HG03457 (cell line): Measurements from ENCODE around the gene ETS1.

Experiments used
- ATAC-seq: cut with Tn5 transposase; IDR thresholded peaks from one replicate; pipeline ENCODE4 v1.9.1; 2021; ENCODE audit warnings: moderate number of reproducible peaks; ENCODE audit not compliant: unreplicated experiment

The ETS1 gene

DNA sequence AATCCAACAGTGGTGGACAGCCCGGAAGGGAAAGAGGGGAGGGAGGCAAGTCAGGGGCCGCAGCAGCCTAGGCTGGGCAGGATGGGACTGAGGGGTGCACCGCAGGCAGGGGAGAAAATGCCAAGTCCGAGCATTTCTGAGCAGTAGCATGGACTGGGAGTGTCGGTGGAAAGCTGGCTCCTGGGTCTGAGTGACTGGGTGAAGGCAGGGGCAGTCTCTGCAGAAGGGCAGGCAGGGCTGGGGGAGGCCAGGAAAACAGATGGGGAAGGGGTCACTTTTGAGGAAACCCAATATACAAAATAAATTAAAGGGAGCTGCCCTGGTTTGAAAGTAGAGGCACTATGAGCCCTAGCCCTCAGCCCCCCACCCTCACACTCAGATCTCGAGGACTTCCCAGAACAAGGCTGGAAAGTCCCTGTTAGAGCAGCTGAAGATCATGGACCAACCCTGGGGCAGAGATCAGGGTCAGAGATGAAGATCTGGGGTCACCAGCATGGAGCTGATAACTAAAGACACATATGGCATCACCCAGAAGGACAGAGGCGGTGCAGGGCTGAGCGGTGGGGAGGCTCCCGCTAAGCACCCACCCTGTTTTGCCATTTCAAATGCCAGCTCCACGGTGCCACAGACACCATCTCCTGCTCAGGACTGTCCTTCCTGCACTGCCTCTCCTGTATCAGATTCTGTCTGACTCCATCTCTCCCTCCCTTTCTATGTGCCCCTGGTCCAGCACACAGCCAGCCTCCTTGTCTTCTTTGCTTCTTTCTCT is 32.4 kb upstream of the ETS1 start:
- ATAC-seq: no peak

DNA sequence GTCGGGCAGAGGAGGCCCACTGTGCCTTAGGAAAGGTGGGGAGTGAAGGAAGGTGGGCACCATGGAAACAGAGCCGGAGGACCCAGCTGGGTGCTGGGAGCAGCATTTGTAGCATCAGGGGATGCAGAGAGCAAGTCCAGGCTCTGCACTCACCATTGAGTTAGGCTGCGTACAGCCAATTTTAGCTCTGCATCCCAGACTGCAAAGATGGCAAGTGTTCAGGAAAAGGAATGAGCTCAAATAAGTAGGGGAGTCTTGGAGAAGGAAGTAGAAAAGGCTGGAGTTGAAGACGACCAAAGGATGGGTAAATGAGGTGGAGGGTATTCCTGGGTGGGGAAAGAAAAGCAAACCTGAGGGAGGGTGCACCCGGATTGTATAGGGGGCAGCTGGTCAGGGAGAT is 31.6 kb upstream of the ETS1 start:
- no peak for ATAC-seq

DNA sequence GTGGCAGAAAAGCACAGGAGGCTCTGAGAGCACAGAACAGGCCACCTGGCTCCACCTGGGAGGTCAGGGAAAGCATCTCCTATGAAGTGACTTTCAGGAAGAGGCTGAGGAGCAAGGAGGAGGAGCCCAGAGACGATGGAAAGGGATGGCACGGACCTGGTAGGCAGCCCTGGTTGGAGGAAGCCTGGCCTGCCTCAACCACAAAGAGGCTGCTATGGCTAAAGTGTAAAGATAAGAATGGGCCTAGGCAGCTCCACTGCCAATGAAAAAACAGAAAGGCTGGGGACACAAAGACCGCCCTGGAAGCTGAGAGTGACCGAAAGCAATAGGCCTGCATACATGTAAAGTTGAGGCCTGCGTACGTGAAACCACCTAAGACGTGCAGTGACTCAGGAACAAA is 31.2 kb upstream of the ETS1 start:
- no peak for ATAC-seq

DNA sequence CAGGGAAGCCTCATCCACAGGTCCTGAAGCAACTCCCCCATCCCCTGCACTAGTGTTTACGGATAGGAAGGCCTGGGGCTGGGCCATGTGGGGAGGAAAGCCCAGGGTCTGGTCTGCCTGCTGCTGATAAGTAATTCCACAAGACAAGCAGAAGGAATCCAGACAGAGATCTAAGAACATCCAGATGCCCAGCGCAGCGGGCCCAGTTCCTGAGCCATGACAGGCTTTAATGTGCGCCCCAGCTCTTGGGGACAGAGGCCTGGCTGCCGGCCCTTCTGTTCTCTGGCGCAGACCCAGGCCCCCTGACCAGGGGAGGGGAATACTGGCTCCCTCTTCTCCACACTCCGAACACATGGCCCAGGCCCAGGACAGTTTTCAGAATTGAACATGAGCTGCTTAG is 28.8 kb upstream of the ETS1 start:
- ATAC-seq: no peak

DNA sequence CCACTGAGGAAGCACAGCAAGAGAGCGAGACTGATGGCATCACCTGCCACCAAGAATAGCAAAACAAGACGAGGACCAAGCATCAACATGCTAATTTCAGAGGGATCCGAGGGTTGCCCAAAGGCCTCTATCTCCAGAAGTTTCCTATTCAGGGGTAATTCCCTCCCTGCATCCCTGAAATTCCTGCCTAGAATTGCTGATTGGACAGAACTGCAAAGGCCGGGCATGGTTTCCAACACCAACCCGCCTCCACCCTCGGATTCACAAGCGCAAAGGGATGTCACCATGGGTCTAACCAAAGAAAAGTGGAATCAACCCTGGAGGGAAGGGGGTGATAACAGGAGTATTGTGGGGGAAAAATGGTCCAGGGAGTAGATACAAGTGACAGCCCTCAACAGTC is 28.3 kb upstream of the ETS1 start:
- ATAC-seq: no peak

DNA sequence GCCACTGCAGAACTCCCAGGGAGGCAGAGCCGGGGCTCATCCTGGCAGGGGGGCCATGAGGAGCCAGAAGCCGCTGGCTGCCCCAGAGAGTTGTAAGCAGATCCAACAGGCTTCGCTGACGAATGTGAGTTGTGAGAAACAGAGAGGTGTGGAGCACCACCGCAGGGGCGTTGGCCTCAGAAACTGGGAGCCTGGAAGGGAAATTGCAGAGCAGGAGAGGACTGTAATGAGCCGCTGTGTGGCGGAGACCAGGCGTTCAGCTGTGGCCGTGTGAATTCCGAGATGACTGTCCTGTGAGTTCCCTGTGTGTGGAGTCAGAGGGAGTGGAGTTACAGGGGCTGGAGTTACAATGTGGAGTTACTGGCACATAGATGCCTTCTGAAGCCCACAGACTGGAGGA is 27.7 kb upstream of the ETS1 start:
- no peak for ATAC-seq

DNA sequence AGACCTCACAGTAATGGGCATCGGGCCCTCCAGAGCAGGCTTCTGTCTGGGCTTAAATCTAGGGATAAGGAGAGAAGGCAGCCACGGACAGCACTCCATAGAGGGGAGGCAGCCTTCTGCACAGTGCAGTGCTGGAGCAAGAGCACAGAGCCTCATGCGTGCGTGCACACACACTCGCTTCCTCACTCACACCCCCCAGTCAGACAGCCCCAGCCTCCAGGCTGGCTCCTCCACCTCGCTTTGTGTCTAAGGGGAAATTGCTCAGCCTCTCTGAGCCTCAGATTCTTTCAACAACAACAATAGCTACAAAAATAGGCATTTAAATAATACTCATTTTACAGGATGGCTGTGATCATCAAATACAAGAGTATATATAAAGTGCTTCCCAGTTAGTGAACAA is 26.7 kb upstream of the ETS1 start:
- no peak for ATAC-seq

DNA sequence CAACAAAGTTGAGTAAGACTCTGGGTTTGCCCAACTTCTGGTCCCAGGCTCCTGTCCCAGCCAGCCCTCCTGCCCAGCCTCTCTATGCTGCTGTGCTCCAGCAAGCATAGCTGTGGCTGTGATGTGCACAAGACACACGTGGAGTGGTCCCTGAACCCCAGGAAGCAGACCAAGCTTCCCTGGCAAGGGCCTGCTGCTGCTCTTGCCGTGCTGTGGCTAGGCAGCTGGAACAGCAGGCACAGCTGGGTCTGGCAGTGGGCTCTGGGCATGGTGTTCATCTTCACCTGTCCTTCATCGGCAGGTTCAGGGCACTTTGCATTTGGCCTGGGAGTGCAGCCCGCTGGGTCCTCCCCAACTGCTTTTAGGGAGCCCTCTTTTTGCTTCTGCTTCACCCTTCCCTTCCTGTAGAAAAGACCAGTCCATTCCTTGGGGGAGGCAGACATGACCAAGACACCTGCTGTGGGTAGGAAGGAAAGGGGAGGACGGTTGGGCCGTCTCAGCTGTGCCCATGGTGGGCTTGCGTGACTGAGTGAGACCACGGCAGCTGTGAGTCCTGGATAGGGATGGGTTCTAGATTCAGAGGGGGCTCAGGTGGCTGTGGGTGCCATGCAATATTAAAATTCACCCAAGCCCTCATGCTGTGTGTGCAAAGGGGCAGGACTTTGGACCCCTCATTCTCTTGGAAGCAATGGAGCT is 26.1 kb upstream of the ETS1 start:
- ATAC-seq: no peak

DNA sequence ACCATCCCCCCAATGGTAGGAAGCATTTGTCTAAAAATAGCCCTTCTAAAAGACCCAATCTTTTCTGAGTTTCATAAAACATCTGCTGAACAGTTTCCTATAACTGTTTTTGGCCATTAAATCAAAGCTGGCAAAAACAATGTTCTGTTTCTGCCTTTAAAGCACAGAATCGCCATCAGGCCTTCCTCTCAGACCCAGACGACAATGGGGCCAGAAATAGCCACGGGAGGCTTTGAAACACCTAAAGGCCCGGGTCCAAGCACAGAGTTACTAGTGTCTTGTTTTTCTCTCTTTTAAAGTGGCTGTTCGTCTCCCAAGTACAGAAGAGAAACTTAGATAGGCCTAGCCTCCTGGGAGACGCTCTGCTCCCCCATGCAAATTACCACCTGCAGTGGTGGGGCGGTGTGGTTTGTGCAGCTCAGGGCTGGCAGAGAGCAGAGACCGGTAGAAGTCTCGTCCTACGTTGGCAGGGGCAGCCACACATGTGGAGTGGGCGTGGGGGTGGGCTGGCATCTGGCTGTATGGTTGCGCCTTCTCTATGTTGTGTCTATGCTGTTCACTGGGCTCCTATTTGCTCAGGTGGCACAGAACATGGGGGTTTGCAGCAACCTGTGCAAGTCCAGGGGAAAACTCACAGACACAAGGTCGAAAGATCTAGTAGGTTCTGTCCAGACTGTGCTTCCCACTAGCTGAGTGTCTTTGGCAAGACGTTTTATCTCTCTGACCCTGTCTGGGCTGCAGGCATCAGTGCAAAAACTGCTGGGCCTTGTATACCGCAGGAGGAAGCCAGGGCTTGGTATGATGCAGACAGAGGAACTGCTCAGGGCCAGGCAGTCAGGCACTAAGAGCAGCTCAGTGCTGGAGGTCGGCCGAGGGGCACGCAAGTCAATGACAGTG is 23.6 kb upstream of the ETS1 start:
- ATAC-seq: peak; percentile 95

DNA sequence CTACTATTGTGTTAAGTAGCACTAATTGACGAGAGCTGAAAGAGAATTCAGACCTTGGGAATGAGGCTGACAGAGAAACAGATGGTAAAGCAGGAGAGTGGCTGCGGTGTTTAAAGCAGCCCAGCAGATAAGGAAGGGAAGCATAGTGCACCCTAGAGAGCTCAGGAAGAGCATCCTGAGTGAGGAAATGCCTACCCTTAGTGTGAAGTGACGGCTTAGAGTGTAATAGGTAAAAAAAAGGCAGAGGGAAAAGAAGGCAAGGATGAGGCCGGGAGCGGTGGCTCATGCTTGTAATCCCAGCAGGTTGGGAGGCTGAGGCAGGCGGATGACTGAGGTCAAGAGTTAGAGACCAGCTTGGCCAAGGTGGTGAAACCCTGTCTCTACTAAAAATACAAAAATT is 22.4 kb upstream of the ETS1 start:
- no peak for ATAC-seq

DNA sequence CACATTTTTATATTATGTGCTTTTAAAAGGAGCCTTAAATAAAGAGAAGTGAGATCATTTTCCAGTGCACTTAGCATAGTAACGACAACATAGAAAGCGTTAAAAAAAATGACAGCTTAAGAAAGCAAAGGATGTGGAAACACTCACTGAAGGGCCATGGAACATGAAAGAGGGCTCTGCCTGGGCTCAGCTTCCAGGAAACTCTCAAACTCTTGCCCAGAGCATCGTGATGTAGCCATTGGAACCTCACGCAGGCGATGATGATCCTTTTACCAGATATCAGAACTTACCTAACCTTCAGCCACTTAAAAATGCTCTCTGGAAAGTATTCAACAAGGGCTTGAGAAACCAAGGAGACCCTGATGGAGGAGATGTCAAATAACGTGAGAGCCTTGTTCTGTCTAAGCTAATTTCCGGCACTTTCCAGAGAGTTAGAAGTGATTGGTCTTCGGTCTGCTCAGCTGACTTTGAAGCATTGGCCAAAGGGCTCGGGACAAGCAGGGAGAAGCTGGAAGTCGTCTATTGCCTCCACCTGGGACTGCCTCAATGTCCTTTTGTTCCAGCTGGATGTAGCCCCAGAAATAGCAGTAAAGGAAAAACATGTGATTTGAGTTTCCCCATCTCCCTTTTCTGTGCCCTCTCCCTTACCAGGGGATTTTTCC is 21.5 kb upstream of the ETS1 start:
- ATAC-seq: no peak

DNA sequence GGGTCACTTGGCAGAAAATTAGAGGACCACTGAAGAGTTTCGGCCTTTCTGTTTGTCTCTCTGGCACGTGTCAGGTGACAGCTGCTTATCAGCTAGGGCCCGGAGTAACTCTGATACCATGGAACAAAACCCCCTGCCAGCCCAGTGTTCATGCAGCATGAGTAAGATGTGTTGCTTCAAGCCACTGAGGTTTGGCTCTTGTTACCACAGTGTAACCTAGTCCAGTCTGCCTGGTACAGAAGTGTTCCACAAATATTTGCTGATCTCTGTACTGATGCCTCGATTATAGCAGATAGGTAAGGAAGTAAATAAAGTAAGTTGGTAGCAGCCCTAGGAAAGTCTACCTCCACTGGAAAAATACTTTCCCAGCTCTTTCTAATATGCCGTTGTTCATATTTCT is 20.5 kb upstream of the ETS1 start:
- ATAC-seq: no peak

DNA sequence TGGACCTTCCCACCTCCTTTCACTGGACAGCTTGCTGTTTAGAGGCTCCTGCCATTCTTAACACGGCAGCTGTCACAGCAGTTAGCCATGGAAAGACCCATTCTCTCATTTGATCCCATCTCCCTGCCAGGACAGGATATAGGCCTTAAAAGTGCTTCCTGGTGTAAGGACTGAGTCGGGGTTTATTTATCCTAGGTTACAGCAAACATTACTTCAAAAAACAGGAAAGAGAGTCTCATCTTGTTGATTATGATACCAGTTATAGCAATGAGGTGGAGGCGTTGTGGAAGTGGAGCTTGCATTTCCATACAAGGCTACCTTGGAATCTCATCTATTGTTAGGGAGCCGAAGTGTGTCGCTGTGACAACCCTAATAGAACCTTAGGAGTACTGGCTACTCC is 17.4 kb upstream of the ETS1 start:
- no peak for ATAC-seq

DNA sequence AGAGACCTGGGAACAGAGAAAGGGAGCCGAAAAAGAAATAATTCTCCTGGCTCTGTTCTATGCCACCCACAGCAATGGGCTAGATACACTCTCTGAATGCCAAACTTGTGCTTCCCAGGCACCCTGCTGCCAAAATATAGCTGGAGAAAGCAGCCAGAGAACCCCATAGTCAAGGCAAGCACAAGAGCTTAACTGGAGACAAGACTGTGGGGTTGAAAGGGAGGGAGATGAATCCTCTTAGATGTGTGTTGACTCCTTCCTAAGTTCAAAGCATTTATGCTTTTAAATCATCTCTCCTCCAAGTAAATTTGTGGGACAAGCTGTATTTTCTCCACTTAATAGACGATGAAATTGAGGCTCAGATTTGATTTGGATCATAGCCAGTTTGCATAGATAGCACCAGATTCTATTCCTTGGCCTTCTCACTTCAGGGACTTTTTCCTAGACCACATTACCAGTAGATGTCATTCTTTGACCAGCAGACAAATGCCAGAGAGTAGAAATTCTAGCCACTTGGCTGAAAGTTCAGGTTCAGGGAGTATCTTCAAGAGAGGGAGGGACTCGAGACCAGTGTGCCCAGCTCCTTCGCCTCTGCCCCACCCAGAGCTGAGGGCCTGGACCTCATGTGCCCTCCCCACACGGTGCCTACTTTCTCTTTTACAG is 16.5 kb upstream of the ETS1 start:
- no peak for ATAC-seq

DNA sequence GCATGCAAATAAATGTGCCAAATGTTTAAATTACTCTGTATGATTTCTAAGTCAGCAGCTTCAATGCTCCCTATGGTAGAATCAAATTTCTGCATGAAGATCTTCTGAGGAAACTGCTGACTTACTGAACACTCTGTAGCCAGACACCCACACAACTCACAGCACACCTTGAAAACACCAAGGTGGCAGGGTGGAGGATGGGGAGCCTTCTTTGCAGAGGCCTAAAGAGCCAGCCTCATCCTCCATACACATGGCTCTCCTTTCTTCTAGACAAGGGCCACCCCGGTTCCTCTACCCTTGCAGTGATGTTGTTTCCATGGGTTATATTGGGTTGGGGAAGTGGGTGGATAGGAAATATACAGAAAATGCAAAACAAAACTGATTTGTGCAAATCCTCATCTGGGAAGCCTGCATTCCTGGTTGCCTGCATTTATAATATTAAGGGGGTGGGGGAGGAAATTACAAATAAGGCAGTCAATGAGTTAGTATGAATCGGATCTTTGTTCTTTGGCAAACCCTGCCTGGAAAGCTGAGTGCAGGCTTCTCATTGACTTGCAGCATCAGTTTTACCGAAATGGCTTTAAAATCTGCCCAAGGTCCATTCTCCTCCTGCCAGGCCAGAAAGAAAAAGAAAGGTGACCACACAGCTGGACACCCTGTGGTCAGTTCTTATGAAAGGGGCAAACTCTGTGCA is 15.8 kb upstream of the ETS1 start:
- no peak for ATAC-seq

DNA sequence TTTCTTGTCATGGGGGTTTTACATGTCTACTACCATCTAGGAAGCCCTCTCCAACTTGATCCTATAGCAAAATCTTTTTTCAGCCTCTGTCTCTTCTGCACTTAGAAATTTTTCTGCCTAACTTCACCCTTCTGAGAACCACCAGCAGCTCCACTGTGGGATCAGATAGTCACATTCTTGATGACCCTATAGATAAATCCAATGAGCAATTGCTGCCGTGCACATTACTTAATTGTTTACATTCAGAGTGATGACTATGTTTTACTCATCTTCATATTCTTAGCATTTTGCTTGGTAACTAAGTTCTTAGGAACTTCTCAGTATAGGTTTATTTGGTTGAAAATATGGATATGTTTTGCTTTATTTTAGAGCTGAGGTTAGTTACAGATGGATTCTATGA is 12.4 kb upstream of the ETS1 start:
- no peak for ATAC-seq

DNA sequence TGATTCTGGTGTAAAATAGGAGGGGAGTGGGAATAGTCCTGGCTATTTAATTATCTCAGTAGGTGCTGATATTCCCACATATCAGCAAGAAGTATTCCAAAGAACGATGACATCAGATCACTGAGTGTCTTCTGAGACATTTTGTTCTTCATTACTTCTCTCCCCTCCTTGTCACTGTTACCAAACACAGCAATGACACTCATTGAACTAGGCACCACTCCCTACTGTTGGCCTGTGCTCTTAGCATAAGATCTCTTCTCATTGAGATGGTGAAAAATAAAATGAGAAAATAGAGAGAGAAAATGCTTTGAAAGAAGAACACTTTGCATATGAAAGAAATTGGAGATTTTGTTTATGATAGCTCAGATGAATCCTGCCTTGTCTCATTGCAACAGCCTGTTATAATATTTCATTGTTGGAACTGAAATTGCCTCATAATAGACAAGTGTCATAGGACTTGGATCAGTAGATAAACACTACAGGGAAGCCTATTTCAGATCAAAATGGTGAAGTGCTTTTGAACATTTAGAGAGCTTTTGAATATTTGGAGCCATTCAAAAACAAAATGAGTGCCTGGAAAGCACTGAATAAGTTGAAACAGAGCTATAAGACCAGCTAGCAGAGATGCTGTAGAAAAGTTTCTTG is 11.3 kb upstream of the ETS1 start:
- ATAC-seq: no peak

DNA sequence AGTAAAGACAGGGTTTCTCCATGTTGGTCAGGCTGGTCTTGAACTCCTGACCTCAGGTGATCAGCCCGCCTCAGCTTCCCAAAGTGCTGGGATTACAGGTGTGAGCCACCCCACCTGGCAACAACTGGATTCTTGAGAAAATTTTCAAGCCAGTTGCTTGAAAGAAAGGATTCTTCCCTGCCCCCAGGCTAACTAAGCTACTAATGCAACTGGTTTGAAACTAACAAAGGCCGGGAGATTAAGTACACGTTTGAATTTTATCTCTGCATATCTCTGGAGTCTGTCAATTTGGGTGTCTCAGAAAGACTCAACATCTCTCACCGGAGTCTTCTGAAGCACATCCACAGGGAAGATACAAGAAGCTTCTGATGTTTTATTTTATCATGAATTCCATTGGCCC is 10.7 kb upstream of the ETS1 start:
- ATAC-seq: no peak

DNA sequence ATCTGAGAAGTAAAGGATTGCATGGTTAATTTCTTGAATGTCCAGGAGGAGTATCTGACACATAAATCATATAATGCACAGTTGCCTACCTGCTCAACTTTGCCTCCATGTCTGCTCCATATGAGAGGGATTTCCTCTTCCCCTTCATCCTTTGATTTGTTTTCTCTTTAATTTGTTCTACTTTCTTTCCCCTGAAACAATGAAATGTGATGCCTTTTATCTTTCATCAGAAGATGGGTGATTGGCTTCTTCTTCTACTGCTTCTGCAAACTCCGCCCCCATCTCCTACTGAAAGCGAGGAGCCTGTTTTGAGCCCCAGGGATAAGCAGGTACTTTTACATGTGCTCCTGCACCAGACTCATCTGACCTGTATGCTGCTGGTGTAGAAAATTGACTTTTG is 9.9 kb upstream of the ETS1 start:
- ATAC-seq: no peak

DNA sequence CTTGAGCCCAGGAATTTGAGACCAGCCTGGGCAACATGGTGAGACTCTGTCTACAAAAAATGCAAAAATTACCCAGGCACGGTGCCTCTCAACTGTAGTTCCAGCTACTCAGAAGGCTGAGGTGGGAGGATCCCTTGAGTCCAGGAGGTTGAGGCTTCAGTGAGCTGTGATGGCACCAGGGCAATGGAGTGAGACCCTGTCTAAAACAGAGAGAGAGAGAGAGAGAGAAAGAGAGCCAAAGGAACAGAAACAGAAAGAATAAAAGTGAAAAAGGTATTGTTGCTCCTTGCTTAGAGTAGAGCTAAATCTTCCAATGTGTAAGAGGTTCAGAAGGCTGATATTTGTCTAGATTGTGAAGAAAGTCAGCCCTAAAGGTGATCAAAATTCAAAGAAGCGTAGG is 8.9 kb upstream of the ETS1 start:
- peak; percentile 58 for ATAC-seq
